GM18499 (cell line): Measurements from ENCODE around the gene IQGAP1.
"Not testable (repeated sequence)": the region's sequence is repeated elsewhere in the genome, so short reads cannot be mapped to it uniquely, and the experiment has no call there.

Experiments used
- ATAC-seq: cut with Tn5 transposase; IDR thresholded peaks from one replicate; pipeline ENCODE4 v1.9.1; 2021; ENCODE audit warnings: moderate number of reproducible peaks; ENCODE audit not compliant: insufficient read depth, unreplicated experiment

Gene IQGAP1

DNA sequence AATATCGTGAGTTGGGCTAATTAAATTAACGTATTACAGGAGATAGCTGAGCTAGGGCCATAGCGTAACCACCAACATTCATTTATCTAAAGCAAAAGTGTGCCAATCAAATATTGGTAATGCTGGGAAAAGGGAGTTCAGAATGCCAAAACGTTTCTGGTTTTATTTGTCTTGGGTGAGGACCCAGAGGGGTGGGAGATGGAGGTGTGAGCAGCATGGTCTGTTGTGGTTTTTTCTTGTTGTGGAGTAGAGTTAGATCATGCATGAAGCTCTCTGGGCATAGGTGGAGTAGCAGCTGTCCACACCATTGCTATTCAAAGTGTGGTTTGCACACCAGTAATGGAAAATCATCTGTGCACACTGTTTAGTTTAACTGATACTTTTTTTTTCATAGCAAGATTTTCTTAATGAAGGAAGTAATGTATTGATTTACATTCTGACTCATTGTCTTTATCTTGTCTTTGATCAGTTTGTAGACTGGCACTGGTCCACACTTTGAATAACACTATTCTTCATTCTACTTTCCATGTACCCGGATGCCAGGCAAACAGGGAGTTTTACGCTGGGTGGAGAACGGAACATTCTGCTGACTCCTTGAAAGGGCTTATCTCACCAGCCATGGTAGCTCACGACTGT, 90.9 kb downstream of the IQGAP1 start:
- ATAC-seq, result no peak

DNA sequence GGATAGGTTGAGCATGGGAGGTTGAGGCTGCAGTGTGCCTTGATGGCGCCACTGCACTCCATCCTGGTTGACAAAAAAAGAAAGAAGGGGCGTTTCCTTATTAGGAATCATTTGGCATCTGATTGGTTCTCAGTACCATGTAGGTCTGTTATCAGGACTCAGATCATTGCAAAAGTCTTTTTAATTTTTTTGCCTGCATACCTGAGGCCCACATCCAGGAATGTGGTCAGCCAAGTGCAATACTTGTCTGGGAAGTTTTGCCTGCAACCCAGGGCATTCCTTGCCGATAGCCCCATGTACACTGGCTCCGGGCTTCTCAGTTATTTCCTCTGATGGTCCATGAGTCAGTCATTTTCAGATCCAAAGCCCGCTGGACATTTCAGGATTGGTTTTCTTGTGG, 91.6 kb downstream of the IQGAP1 start:
- ATAC-seq, result no peak

- ATAC-seq, result no peak
Measured at GRCh38 chr15:90481023-90481422, 93.0 kb downstream of the IQGAP1 start.

GRCh38 chr15:90482124-90483011, 94.3 kb downstream of the IQGAP1 start:
- ATAC-seq, result no peak

- no peak for ATAC-seq
Measured at GRCh38 chr15:90483012-90483307, 94.9 kb downstream of the IQGAP1 start.

GRCh38 chr15:90483637-90484036, 95.6 kb downstream of the IQGAP1 start:
- ATAC-seq, result no peak

DNA sequence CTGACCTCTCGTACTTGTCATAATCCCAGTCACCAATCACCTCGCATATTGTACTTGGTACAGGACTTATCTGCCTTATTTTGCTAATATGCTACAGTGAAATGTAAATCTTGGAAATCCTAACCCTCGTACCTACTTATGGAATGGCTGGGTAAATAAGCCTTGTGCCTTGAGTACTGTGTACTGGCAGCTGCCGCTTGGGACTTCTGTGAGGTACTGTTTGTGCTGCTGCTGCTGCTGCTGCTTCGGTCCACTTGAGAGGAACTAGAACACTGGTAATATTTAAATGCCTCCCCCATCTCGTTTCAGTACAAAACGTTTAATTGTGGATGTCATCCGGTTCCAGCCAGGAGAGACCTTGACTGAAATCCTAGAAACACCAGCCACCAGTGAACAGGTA, 99.1 kb downstream of the IQGAP1 start:
- no peak for ATAC-seq

DNA sequence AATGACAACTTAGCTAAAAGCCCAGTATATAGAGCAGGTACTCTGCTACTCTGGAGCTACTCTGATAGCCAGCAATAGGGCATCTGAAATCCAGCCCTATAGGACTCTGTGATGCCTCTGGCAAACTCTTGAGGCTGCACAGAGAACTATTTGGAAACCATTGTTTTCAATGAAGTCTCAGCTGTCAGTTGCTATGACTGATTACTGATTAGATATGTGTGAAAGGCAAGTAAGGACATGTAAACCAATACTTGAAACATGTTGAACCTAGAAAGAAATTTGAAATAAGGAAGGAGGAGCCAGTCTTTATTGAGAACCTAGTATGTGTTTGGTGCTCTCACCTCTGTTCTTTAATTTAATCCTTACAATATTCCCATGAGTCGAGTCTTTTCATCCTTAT, 101.5 kb downstream of the IQGAP1 start:
- no peak for ATAC-seq

DNA sequence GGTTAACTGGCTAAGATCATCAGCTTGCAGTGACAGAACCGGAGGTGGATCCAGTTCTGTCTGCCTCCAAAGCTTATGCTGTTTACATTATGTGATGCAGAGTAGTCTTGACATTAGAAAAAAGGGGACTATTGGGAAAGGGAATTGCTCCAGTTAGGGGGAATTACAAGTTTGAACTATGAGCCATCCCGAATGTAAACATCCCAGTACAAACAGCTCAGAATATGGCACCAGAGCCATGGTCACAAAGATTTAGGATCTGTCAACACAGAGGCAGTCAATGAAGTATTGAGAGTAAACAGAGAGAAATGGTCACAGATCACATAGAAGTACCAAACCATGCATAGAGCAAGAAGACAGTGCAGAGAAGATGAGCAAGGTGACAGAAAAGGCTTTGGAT, 101.9 kb downstream of the IQGAP1 start:
- ATAC-seq, result no peak

DNA sequence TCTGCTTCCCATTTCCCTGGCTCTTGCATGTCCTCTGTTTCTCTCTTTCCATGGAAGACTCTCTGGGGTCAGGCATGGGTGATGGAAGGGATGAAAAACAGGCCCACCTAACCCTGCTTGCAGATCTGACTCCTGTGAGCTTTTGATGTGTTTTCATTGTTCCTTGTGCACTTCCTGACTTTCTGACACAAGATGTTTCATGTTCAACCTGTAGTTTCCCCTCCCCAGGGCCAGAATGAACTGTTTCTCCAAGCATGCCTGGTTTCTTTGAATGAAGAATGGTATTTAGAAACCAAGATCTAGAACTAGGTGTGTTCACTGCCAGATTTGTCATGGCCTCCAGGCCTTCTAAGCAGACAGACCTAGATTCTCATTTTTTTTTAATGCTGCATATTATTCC, 105.6 kb downstream of the IQGAP1 start:
- ATAC-seq, result no peak

DNA sequence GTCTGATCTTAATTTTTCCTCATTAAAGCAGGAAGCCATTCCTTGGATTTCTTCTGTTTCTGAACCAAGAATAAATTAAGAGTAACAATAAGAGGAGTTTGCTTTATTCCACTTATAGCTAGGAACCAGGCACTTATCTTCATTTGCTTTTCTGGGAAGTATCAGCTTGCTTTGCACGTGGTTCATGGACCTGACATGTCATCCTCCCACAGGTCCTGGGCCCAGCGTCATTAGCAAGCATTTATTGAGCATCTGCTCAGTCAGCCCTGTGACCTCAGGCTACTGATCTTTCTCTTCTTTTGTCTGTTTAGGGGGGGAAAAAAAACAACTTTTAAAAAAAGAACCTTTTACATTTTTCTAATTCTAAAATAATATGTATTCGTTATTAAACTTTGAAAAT, 107.0 kb downstream of the IQGAP1 start:
- no peak for ATAC-seq

DNA sequence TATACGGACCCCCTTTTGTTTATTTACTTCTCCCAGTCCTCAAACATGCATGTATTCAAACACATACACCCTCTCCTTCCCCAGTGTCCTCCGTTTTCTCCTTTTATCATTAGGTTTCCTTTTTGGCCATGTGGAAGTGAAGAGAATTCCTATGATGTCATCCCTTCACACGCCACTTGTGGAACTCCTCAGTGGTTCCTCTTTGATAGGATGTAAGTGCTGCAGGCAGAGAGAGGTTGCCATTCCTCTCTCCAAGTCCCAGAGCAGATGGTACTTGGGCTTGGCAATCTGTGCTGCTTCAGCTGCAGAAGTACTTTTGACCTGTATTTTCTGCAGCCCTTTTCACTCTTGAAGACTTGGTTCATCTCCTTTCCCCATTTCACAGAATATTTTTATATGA, 108.7 kb downstream of the IQGAP1 start:
- no peak for ATAC-seq

DNA sequence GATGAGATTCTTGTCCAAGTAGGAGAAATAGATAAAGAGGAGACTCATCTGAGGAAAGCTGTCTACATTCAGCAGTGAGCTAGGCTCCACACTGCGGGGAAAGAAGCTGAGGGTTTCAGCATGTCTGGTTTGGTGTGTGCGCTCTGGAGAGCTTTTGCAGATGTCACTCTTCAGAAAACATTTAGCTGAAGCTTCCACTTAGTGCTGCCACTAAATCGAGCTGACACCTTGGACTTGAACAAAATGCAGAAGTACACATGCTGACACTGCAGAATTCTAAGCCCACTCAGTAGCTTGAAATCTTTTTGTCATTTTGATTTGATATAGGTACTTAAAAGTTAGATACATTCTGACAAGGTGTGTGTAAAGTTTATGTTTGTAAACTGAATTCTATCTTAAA, 109.3 kb downstream of the IQGAP1 start:
- no peak for ATAC-seq

- ATAC-seq, result no peak
Measured at GRCh38 chr15:90497912-90498311, 109.9 kb downstream of the IQGAP1 start.

GRCh38 chr15:90500171-90500570, 112.1 kb downstream of the IQGAP1 start:
- no peak for ATAC-seq

GRCh38 chr15:90501898-90502297, 113.9 kb downstream of the IQGAP1 start:
- no peak for ATAC-seq

DNA sequence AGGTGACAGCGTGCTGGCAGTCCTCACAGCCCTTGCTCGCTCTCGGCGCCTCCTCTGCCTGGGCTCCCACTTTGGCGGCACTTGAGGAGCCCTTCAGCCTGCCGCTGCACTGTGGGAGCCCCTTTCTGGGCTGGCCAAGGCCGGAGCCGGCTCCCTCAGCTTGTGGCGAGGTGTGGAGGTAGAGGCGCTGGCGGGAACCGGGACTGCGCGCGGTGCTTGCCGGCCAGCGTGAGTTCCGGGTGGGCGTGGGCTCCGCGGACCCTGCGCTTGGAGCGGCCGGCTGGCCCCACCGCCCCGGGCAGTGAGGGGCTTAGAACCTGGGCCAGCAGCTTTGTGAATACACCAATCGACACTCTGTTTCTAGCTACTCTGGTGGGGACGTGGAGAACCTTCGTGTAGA, 122.7 kb downstream of the IQGAP1 start:
- not testable (repeated sequence) for ATAC-seq

- not testable (repeated sequence) for ATAC-seq
Measured at GRCh38 chr15:90511211-90511618, 123.2 kb downstream of the IQGAP1 start.

DNA sequence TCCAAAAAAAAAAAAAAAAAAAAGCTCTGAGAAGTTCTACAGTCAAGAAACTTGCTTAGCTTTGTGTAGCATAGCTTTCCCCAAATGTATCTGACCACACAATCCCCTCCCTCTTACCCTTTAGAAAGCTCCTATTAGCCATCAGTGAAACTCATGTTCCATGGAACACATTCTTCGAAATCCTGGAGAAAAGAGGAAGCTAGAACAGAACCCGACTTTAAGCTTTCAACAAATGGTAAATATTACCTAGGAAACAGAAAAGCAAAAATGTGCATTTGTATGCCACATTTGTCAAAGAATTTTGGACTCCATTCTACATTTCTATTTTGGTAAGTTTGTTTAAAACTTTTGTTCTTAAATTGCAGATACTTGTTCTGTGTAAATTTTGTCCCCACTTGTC, 124.2 kb downstream of the IQGAP1 start:
- ATAC-seq, result no peak

GRCh38 chr15:90512981-90513380, 124.9 kb downstream of the IQGAP1 start:
- ATAC-seq, result no peak

DNA sequence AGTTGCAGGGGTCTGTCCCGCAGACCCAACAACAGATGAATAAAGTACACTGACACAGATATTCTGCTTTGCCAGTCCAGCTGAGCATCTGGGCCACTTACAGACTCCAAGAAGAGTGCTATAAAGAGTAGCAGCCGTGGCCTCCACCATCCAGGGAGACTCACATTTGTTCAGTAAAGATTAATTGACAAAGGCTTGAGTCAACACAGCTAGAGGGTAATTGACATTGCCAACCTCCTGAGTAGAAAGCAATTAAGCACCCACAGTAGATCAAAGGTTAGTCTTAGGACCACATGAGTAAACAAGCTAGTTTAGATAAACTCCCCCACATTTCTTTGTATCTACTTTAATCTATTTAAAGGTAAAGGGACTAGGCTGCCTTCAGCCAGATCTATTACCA, 125.4 kb downstream of the IQGAP1 start:
- no peak for ATAC-seq

DNA sequence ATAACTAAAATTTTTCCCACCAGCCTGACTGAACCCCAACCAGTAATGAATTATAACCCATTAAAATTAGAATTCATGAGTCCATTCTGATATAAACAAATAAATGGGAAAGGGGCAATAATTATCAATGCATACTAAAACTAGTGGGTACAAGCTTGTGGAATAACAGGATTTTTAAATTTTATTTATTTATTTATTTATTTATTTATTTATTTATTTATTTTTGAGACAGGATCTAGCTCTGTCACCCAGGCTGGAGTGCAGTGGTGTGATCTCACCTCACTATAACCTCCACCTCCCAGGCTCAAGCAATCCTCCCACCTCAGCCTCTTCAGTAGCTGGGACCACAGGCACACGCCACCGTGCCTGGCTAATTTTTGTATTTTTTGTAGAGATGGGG, 125.9 kb downstream of the IQGAP1 start:
- ATAC-seq, result not testable (repeated sequence)
